PFSK-1 (cell line): ENCODE data around the gene COMMD3.

Experiments used
- FOXP2 ChIP-seq: optimal IDR thresholded peaks from 2 replicates; pipeline ENCODE3; 2011; ENCODE audit warnings: borderline replicate concordance, control low read depth, inconsistent platforms; ENCODE audit not compliant: insufficient read depth; ENCODE audit errors: extremely low read length, extremely low read depth
- POLR2AphosphoS5 ChIP-seq: IDR thresholded peaks from 2 replicates; pipeline ENCODE4 v1.6.1; 2012; ENCODE audit warnings: low read depth, mild to moderate bottlenecking, control low read depth, low read length, moderate library complexity
- SIN3A ChIP-seq: IDR thresholded peaks from 2 replicates; pipeline ENCODE4 v1.6.1; 2012; ENCODE audit warnings: mild to moderate bottlenecking, low read length, moderate library complexity, borderline replicate concordance; ENCODE audit not compliant: insufficient read depth
- TAF1 ChIP-seq: IDR thresholded peaks from 2 replicates; pipeline ENCODE4 v1.6.1; 2012; ENCODE audit warnings: low read length, control low read depth, borderline replicate concordance; ENCODE audit not compliant: insufficient read depth
- TF ChIP-seq, protein P1 (sequence below), 2 experiments: IDR thresholded peaks; 2 replicates each; pipeline versions ENCODE4 v1.6.1 to v1.8.0; 2011 to 2012; ENCODE audit warnings: low read depth in 2 of 2, low read length in 2 of 2, control low read depth in 1 of 2, inconsistent platforms in 1 of 2, mild to moderate bottlenecking in 1 of 2, moderate library complexity in 1 of 2; ENCODE audit not compliant: insufficient read depth in 1 of 2

COMMD3 gene

DNA sequence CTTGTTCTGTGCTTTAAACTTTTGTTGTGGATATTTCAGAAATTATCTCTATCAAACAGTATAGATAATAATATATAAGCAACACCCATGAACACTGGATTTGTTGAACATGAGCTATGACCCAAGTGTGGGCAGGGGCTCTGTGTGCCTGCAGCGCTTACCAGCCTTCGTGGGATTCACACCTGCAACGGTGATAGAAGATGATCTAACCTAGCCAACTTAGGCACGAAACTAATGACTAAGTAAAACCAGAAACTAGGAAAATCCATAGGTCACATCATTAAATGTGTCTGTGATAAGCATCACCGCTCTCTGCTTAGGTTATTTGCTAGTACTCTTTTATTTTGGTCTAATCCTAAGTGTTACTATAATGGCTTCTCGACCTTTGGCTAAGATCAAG, 47.1 kb downstream of the COMMD3 start:
- TF ChIP-seq SIN3A = no peak
- TF ChIP-seq, protein P1, sequence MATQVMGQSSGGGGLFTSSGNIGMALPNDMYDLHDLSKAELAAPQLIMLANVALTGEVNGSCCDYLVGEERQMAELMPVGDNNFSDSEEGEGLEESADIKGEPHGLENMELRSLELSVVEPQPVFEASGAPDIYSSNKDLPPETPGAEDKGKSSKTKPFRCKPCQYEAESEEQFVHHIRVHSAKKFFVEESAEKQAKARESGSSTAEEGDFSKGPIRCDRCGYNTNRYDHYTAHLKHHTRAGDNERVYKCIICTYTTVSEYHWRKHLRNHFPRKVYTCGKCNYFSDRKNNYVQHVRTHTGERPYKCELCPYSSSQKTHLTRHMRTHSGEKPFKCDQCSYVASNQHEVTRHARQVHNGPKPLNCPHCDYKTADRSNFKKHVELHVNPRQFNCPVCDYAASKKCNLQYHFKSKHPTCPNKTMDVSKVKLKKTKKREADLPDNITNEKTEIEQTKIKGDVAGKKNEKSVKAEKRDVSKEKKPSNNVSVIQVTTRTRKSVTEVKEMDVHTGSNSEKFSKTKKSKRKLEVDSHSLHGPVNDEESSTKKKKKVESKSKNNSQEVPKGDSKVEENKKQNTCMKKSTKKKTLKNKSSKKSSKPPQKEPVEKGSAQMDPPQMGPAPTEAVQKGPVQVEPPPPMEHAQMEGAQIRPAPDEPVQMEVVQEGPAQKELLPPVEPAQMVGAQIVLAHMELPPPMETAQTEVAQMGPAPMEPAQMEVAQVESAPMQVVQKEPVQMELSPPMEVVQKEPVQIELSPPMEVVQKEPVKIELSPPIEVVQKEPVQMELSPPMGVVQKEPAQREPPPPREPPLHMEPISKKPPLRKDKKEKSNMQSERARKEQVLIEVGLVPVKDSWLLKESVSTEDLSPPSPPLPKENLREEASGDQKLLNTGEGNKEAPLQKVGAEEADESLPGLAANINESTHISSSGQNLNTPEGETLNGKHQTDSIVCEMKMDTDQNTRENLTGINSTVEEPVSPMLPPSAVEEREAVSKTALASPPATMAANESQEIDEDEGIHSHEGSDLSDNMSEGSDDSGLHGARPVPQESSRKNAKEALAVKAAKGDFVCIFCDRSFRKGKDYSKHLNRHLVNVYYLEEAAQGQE (IDR thresholded peaks at IDR 0.05; ENCODE audit: insufficient read depth in 1 of 2, low read depth in 2 of 2, low read length in 2 of 2) = no peak

DNA sequence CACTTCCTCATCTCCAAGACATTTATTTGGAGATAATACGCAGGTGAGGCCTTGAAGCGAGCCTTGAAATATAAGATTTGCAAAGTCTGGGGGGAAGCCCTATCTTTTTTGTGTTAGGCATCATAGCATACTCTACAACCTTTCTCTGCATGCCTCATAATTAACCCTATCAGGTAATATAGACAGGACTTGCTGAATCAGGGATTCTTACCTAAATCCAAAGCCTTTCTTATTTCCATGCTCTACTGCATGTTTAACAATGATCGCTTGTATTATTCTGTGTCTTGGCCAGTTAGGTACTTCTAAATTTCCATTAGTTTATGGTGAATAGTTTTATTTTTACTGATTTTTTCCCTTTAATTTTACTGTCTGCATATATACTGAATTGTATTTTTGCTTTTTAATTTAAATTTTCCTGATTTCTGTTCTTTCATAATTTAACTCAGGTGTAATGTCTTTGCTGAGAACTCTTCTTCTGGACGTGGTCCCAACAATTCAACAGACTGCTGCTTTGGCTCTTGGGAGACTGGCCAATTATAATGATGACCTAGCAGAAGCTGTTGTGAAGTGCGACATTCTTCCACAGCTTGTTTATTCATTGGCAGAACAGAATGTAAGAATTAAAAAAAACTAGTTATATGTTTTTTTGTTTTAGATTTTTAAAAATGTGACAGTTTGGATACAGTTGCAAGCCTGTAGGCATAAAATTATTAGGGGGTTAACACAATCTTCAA, 48.4 kb downstream of the COMMD3 start:
- TF ChIP-seq SIN3A = no peak
- no peak for TF ChIP-seq FOXP2
- no peak for TF ChIP-seq POLR2AphosphoS5
- TF ChIP-seq TAF1 = no peak
- TF ChIP-seq, protein P1 (IDR thresholded peaks at IDR 0.05; ENCODE audit: insufficient read depth in 1 of 2, low read depth in 2 of 2, low read length in 2 of 2) = no peak

DNA sequence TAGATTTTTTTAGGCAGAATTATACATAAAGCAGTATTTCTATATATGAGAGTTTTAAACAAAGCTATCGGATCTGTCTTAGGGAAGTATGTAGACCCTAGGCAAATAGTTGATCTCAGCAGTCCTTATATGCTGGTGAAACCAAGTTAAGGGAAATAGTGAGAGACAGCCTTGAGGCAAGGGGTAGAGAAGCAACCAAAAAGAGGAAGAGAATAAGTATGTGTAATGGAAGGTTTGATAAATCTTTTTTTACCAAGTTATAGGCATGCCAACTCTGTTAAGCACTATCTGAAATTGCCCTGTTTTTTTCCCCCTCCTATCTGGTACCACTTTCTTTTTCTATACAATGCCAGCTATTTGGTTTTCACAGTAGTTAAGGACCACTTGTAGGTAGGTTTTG, 49.0 kb downstream of the COMMD3 start:
- TF ChIP-seq TAF1 (no peak), POLR2AphosphoS5 (no peak), SIN3A (no peak), FOXP2 (no peak)
- TF ChIP-seq, protein P1 (IDR thresholded peaks at IDR 0.05; ENCODE audit: insufficient read depth in 1 of 2, low read depth in 2 of 2, low read length in 2 of 2) = no peak

DNA sequence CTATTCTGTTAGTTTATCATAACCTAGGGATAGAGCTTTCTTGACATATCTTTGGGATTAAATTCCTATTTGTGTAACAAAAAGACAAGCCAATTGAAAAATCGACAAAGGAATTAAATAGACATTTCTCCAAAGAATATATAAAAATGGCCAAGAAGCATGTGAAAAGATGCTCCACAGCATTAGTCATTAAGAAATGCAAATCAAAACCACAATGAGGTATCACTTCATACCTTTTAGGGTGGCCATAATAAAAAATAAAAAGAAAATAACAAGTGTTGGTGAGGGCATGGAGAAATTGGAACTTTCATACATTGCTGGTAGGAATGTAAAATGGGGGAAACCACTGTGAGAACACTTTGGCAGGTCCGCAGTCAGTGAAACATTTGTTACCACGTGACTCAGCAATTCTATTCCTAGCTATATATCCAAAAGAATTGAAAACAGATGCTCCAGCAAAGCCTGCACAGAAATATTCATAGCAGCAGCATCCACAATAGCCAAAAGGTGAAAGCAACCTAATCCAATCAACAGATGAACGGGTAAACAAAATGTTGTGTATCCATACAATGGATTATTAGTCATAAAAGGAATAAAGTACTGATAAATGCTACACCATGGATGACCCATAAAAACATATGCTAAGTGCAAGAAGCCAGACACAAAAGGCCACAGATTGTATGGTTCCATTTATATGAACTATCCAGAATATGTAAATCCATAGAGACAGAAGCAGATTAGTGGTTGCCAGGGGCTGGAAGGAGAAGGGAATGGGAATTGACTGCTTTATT, 49.7 kb downstream of the COMMD3 start:
- TF ChIP-seq TAF1 (no peak), POLR2AphosphoS5 (no peak), FOXP2 (no peak), SIN3A (no peak)
- TF ChIP-seq, protein P1 (IDR thresholded peaks at IDR 0.05; ENCODE audit: insufficient read depth in 1 of 2, low read depth in 2 of 2, low read length in 2 of 2) = no peak

DNA sequence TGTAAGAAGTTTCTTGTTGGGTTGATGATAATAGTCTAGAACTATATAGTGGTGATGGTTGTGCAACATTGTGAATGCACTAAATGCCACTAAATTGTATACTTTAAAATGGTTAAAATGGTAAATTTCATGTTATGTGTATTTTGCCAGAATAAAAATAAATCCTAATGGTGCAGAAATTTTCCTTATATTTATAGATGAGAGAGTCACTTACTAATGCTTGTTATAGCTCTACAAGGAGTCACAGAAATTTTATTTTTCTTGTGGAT, 50.2 kb downstream of the COMMD3 start:
- TF ChIP-seq POLR2AphosphoS5 = no peak
- TF ChIP-seq SIN3A = no peak
- TF ChIP-seq, protein P1 (IDR thresholded peaks at IDR 0.05; ENCODE audit: insufficient read depth in 1 of 2, low read depth in 2 of 2, low read length in 2 of 2) = no peak
- no peak for TF ChIP-seq TAF1
- TF ChIP-seq FOXP2 = no peak
